Sigmoid colon (tissue), 7 donors: ENCODE data around the gene PKP1. TPM values are rescaled to one million over a fixed set of nuclear protein-coding genes. Genes with fewer than 3 reads are reported as not detected.
"Not testable (repeated sequence)": the region's sequence is repeated elsewhere in the genome, so short reads cannot be mapped to it uniquely, and the experiment has no call there.

Experiments used
- DNase-seq: peaks from one replicate; pipeline ENCODE4 v3.0.0-alpha.2; 2019
- H3K27ac ChIP-seq, 4 donors: fragments of 200-600 bp; sonication (generic); one replicate each; pipeline ENCODE4 v1.5.1; 2016 to 2019; ENCODE audit warnings: mild to moderate bottlenecking in 1 of 4
- H3K27me3 ChIP-seq, 3 donors: fragments of 200-600 bp; sonication (generic); one replicate each; pipeline ENCODE4 v1.5.1; 2019; ENCODE audit warnings: mild to moderate bottlenecking in 1 of 3
- H3K36me3 ChIP-seq, 4 donors: fragments of 200-600 bp; sonication (generic); one replicate each; pipeline ENCODE4 v1.5.1; 2016 to 2019
- H3K4me1 ChIP-seq, 4 donors: fragments of 200-600 bp; sonication (generic); one replicate each; pipeline ENCODE4 v1.5.1; 2017 to 2019
- H3K4me3 ChIP-seq, 4 donors: fragments of 200-600 bp; sonication (generic); one replicate each; pipeline ENCODE4 v1.5.1; 2017 to 2019; ENCODE audit warnings: mild to moderate bottlenecking in 2 of 4, moderate library complexity in 1 of 4
- H3K9me3 ChIP-seq, 4 donors: fragments of 200-600 bp in 3 of 4; sonication (generic) in 3 of 4; one replicate each; pipeline versions ENCODE4 v1.5.1 to v1.6.1; 2013 to 2019
- EP300 ChIP-seq, 4 donors: sonication (generic); formaldehyde crosslinking; IDR thresholded peaks; one replicate each; pipeline ENCODE4 v1.6.1; 2017; ENCODE audit warnings: antibody characterized with exemption in 4 of 4
- POLR2A ChIP-seq, 2 donors: fragments of 450-650 bp; IDR thresholded peaks; one replicate each; pipeline ENCODE4 v1.6.1; 2016; ENCODE audit warnings: antibody characterized with exemption in 2 of 2, mild to moderate bottlenecking in 2 of 2, moderate library complexity in 2 of 2
- POLR2AphosphoS5 ChIP-seq, 4 donors: sonication (generic); formaldehyde crosslinking; IDR thresholded peaks; one replicate each; pipeline ENCODE4 v1.6.1; 2017; ENCODE audit warnings: antibody characterized with exemption in 4 of 4
- WGBS, 2 donors: extraction: QIAGEN DNeasy Blood & Tissue Kit; methylation state at CpG; one replicate each; pipeline ENCODE4 v1.1.7; 2013; 5-methylcytosine and 5-hydroxymethylcytosine counted together
- intact Hi-C: fragments of 100-400 bp; cut with DNase I; formaldehyde crosslinking; loops from one replicate; pipeline ENCODE4 v1.15.1; 2023
- polyA plus RNA-seq, 3 donors: library from polyadenylated mRNA; stranded (reverse); fragments of 200-250 nt; gene quantifications; one replicate each; pipeline ENCODE4 v1.2.3, GENCODE V29; 2013
- total RNA-seq, 4 donors: library from RNA; depleted of rRNA; stranded (reverse); fragments of >200 nt; gene quantifications; one replicate each; pipeline ENCODE4 v1.1.0, GENCODE V29; 2016
- TF ChIP-seq, protein P1 (sequence below), 4 experiments: fragments of 450-650 bp in 3 of 4; fragments of 200-600 bp in 1 of 4; IDR thresholded peaks; one replicate each; pipeline ENCODE4 v1.5.1; 2016 to 2019; ENCODE audit warnings: antibody characterized with exemption in 4 of 4, mild to moderate bottlenecking in 3 of 4, moderate library complexity in 2 of 4
- donor health status: healthy with polysubstance abuse.
- donor health status: Bipolar disorder and iron deficiency.
- donor health status: healthy.

PKP1 gene
- total and polyA plus RNA-seq, 7 donors: under 0.01 to 0.60 (median 0.16) TPM; not detected in 2

- Histone ChIP-seq H3K4me3 (no peak overlapping the region), H3K27ac (no peak overlapping the region), H3K36me3 (no peaks in the 10 kb centered on the region), H3K4me1 (peaks cover 0 to 11% (median 9%) of the 10 kb centered on the region in 4 donors), H3K27me3 (peaks cover 11 to 26% (median 18%) of the 10 kb centered on the region in 3 donors), H3K9me3 (no peaks in the 10 kb centered on the region)
- TF ChIP-seq POLR2A (IDR thresholded peaks at IDR 0.05) (no peak), POLR2AphosphoS5 (IDR thresholded peaks at IDR 0.05) (no peak), EP300 (IDR thresholded peaks at IDR 0.05) (no peak)
- TF ChIP-seq, protein P1, sequence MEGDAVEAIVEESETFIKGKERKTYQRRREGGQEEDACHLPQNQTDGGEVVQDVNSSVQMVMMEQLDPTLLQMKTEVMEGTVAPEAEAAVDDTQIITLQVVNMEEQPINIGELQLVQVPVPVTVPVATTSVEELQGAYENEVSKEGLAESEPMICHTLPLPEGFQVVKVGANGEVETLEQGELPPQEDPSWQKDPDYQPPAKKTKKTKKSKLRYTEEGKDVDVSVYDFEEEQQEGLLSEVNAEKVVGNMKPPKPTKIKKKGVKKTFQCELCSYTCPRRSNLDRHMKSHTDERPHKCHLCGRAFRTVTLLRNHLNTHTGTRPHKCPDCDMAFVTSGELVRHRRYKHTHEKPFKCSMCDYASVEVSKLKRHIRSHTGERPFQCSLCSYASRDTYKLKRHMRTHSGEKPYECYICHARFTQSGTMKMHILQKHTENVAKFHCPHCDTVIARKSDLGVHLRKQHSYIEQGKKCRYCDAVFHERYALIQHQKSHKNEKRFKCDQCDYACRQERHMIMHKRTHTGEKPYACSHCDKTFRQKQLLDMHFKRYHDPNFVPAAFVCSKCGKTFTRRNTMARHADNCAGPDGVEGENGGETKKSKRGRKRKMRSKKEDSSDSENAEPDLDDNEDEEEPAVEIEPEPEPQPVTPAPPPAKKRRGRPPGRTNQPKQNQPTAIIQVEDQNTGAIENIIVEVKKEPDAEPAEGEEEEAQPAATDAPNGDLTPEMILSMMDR (IDR thresholded peaks at IDR 0.05): no peak
- WGBS, 2 donors: 75 to 87% methylated on average over 17 of the region's 17 CpGs
- intact Hi-C loops: no loop called here
- no peak for DNase-seq
Observed at GRCh38 chr1:201255479-201256362, 27.6 kb upstream of the PKP1 start.

GRCh38 chr1:201258132-201258531, 25.2 kb upstream of the PKP1 start:
- Histone ChIP-seq H3K27me3 (peaks cover 11 to 30% (median 18%) of the 10 kb centered on the region in 3 donors), H3K4me1 (peaks cover 0 to 11% (median 9%) of the 10 kb centered on the region in 4 donors)
- DNase-seq, H3K36me3 ChIP-seq, H3K9me3 ChIP-seq, H3K4me3 ChIP-seq, H3K27ac ChIP-seq, intact Hi-C loops: not testable (repeated sequence)

GRCh38 chr1:201258763-201259230, 24.5 kb upstream of the PKP1 start:
- DNase-seq: no peak
- TF ChIP-seq EP300 (IDR thresholded peaks at IDR 0.05): no peak
- H3K4me3 ChIP-seq: no peak overlapping the region
- no peak overlapping the region for H3K27ac ChIP-seq
- H3K4me1 ChIP-seq: peaks cover 0 to 11% (median 9%) of the 10 kb centered on the region in 4 donors
- H3K9me3 ChIP-seq: no peaks in the 10 kb centered on the region
- WGBS, 2 donors: 83 to 88% methylated on average over 14 of the region's 14 CpGs
- intact Hi-C loops: no loop called here
- H3K27me3 ChIP-seq: peaks cover 11 to 30% (median 18%) of the 10 kb centered on the region in 3 donors
- no peaks in the 10 kb centered on the region for H3K36me3 ChIP-seq

DNA sequence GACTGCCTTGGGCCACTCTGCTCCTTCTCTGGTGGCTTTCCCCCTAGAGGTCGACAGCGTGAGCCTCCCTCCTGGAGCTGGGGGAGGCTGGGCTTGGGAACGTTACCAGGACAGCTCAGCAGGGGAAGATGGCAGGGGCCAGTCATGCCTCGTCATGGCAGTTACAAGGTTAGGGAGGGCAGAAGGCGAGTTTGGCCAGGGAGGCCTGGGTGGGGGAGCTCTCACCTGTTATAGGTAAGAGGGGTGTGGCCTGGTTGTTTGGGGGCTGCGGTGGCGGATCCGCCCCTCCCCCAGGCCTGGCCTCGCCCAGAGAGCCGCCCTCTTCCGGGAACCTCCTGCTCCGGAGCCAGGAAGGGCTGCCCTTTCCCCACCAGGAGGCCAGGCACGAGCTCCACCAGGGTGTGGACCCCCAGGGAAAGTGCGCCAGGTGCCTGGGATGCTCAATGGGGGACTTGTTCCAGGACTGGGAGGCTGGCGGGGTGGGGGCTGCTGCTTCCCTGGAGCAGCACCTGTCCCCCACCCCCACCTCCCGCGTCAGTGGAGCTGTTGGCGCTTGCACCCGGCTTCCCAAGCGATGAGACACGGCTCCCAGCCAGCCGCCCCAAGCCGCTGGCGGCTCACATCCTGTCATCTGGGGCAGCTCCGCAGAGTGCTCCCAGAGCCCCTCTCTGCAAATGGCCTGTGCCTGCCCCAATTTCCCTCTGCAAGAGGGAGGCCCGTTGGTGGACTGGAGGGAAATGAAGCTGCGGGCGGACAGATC, 23.6 kb upstream of the PKP1 start:
- peaks cover 0 to 11% (median 9%) of the 10 kb centered on the region in 4 donors for H3K4me1 ChIP-seq
- TF ChIP-seq POLR2AphosphoS5 (IDR thresholded peaks at IDR 0.05) (no peak), POLR2A (IDR thresholded peaks at IDR 0.05) (no peak), EP300 (IDR thresholded peaks at IDR 0.05) (no peak)
- TF ChIP-seq, protein P1 (IDR thresholded peaks at IDR 0.05): no peak
- peaks cover 11 to 30% (median 17%) of the 10 kb centered on the region in 3 donors for H3K27me3 ChIP-seq
- H3K27ac ChIP-seq: no peak overlapping the region
- 1 to 6% methylated on average over 28 of the region's 28 CpGs for WGBS, 2 donors
- no peaks in the 10 kb centered on the region for H3K9me3 ChIP-seq
- intact Hi-C loops: no loop called here
- no peak for DNase-seq
- H3K36me3 ChIP-seq: no peaks in the 10 kb centered on the region
- no peak overlapping the region for H3K4me3 ChIP-seq

- WGBS, 2 donors: 6 to 32% methylated on average over 11 of the region's 11 CpGs
- peaks cover 11 to 24% (median 12%) of the 10 kb centered on the region in 3 donors for H3K27me3 ChIP-seq
- intact Hi-C loops: no loop called here
Observed at GRCh38 chr1:201260236-201260590, 23.1 kb upstream of the PKP1 start.

More at GRCh38 chr1:201260236-201260590, 23.1 kb upstream of the PKP1 start:
- Histone ChIP-seq H3K9me3 (no peaks in the 10 kb centered on the region), H3K27ac (no peak overlapping the region), H3K4me1 (peaks cover 0 to 11% (median 9%) of the 10 kb centered on the region in 4 donors), H3K36me3 (no peaks in the 10 kb centered on the region), H3K4me3 (no peak overlapping the region)
- TF ChIP-seq POLR2AphosphoS5 (IDR thresholded peaks at IDR 0.05) (no peak), EP300 (IDR thresholded peaks at IDR 0.05) (no peak), POLR2A (IDR thresholded peaks at IDR 0.05) (no peak)
- TF ChIP-seq, protein P1 (IDR thresholded peaks at IDR 0.05): no peak
- no peak for DNase-seq
